MCF 10A (cell line): ENCODE results near the gene GEMIN5. TPM values are rescaled to one million over a fixed set of nuclear protein-coding genes. Genes with fewer than 3 reads are reported as not detected.

ENCODE experiments used
- BruUV-seq: library from RNA; stranded (reverse); fragments of 400-500 nt; replicated peaks from 2 replicates; lab custom pipeline; 2021; lab: Mats Ljungman, UMichigan
- CTCF ChIA-PET: fragments of 300-600 bp; sonication (Branson Sonifier 250); formaldehyde crosslinking; extraction: SDS; loops from one replicate; lab custom pipeline; 2021; ENCODE audit warnings: antibody characterized with exemption, inconsistent platforms; lab: Yijun Ruan, JAX
- POLR2A ChIA-PET: fragments of 300-600, 350-650 bp; sonication (Branson Sonifier 250); formaldehyde crosslinking; extraction: SDS; loops from one replicate; lab custom pipeline; 2020; ENCODE audit warnings: antibody characterized with exemption, inconsistent platforms; lab: Yijun Ruan, JAX
- DNase-seq: peaks from one replicate; pipeline ENCODE4 v3.0.0-alpha.2; 2018; ENCODE audit not compliant: unreplicated experiment
- H3K27ac Mint-ChIP-seq: one replicate; pipeline ENCODE4 v1.8.0; 2022; ENCODE audit warnings: mild to moderate bottlenecking, low read depth, mixed read lengths; ENCODE audit not compliant: unreplicated experiment
- H3K27me3 Mint-ChIP-seq: one replicate; pipeline ENCODE4 v1.8.0; 2022; ENCODE audit warnings: mixed read lengths; ENCODE audit not compliant: insufficient read depth, unreplicated experiment
- H3K36me3 Mint-ChIP-seq: one replicate; pipeline ENCODE4 v1.8.0; 2022; ENCODE audit warnings: mild to moderate bottlenecking, moderate library complexity, mixed read lengths; ENCODE audit not compliant: insufficient read depth, unreplicated experiment
- H3K4me1 Mint-ChIP-seq: one replicate; pipeline ENCODE4 v1.8.0; 2022; ENCODE audit warnings: mixed read lengths; ENCODE audit not compliant: insufficient read depth, unreplicated experiment
- H3K4me3 Mint-ChIP-seq: one replicate; pipeline ENCODE4 v1.8.0; 2022; ENCODE audit warnings: mild to moderate bottlenecking, moderate library complexity, mixed read lengths; ENCODE audit not compliant: unreplicated experiment
- H3K9me3 Mint-ChIP-seq: one replicate; pipeline ENCODE4 v1.8.0; 2022; ENCODE audit warnings: mixed read lengths; ENCODE audit not compliant: unreplicated experiment
- CTCF ChIP-seq: fragments of 200-600 bp; IDR thresholded peaks from one replicate; pipeline ENCODE4 v1.8.0; 2022; ENCODE audit warnings: antibody characterized with exemption, mild to moderate bottlenecking; ENCODE audit not compliant: unreplicated experiment
- intact Hi-C: fragments of 100-400 bp; cut with micrococcal nuclease; formaldehyde crosslinking; loops from 2 replicates; pipeline ENCODE4 v1.14.1; 2022
- total RNA-seq: library from RNA; stranded (reverse); gene quantifications from 2 replicates; pipeline ENCODE4 v1.2.3, GENCODE V29; 2022

The GEMIN5 gene
- total RNA-seq, 1 experiment from 2014 or later, result 34.5 TPM

GRCh38 chr5:154937186-154937717 lies 759 bp downstream of the GEMIN5 start:
- ChIA-PET POLR2A (interaction anchor here (0.5 to 2.9 kb wide), 13 partner anchors 9 to 898 kb away, joined by 3 to 28 read pairs (median 5); partner anchors contain the start of genes CNOT8, FAM114A2 and MFAP3), CTCF (interaction anchor here (0.6 to 1.2 kb wide), 5 partner anchors 9 to 1890 kb away, joined by 3 to 7 read pairs (median 3); no protein-coding TSS in a partner anchor)
- no peak for DNase-seq
- H3K36me3 Mint-ChIP-seq, result peaks cover 25% of the 10 kb centered on the region
- peak overlapping the region; percentile 90 for H3K4me3 Mint-ChIP-seq
- BruUV-seq, result no TSS peak
- no peaks in the 10 kb centered on the region for H3K9me3 Mint-ChIP-seq
- intact Hi-C loops, result no loop called here
- no peaks in the 10 kb centered on the region for H3K27me3 Mint-ChIP-seq
- TF ChIP-seq CTCF, result no peak
- peak overlapping the region; percentile 47 for H3K27ac Mint-ChIP-seq
- peaks cover 12% of the 10 kb centered on the region for H3K4me1 Mint-ChIP-seq

DNA sequence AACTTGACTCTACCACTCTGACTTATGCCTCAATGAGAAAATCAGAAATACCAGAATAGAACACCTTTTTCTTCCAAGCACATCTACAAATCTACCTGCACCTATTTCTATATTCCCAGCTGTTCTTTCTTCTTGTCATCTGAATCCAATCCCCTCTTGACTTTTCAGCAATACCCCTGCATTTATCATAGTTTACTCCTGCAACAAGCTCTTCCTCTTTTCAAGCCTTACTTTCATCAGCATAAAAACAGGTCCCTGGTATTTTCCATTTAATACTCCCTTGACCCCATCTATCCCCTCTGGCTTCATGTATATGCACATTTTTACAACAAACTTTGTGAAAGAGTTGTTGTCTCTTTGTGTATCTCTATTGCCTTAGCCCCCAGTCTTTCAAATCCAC lies 3.1 kb downstream of the GEMIN5 start:
- Mint-ChIP-seq H3K36me3 (peaks cover 49% of the 10 kb centered on the region), H3K4me3 (no peak overlapping the region), H3K27me3 (no peaks in the 10 kb centered on the region), H3K4me1 (peaks cover 9% of the 10 kb centered on the region), H3K27ac (no peak overlapping the region), H3K9me3 (no peaks in the 10 kb centered on the region)
- no TSS peak for BruUV-seq
- DNase-seq, result no peak
- no peak for TF ChIP-seq CTCF
- ChIA-PET POLR2A (interaction anchor here (0.7 to 1.8 kb wide), 2 partner anchors 13 to 464 kb away, joined by 4 read pairs; no protein-coding TSS in a partner anchor), CTCF (interaction anchor here (0.7 to 1.1 kb wide), 2 partner anchors 9 to 12 kb away, joined by 3 to 4 read pairs; no protein-coding TSS in a partner anchor)
- intact Hi-C loops, result no loop called here

DNA sequence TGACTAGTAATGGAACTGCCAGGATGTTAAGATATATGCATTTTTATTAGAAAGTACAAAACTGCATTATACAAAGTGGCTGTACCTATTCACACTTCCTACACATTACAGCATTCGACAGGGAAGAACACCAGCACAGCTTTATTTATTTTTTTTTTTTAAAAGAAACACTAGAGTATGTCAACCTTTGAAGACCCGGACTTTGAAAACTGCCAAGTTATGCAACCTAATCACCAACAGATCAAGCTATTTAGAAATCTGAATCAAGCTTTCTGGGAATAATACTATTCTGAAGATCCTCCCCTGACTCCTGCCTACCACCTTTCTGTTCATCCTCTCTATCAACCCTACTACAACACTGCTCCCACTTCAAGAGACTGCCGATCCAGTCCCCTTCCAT lies 4.5 kb downstream of the GEMIN5 start:
- intact Hi-C loops, result no loop called here
- peaks cover 62% of the 10 kb centered on the region for H3K36me3 Mint-ChIP-seq
- ChIA-PET POLR2A (interaction anchor here (1.3 to 1.8 kb wide), 4 partner anchors 9 to 75 kb away, joined by 3 to 6 read pairs (median 4); partner anchors contain the start of gene CNOT8), CTCF (interaction anchor here (0.6 to 1.3 kb wide), 2 partner anchors 21 to 73 kb away, joined by 3 read pairs; no protein-coding TSS in a partner anchor)
- H3K4me3 Mint-ChIP-seq, result no peak overlapping the region
- peaks cover 5% of the 10 kb centered on the region for H3K4me1 Mint-ChIP-seq
- no peaks in the 10 kb centered on the region for H3K27me3 Mint-ChIP-seq
- BruUV-seq, result no TSS peak
- no peak for TF ChIP-seq CTCF
- DNase-seq, result no peak
- no peak overlapping the region for H3K27ac Mint-ChIP-seq
- H3K9me3 Mint-ChIP-seq, result no peaks in the 10 kb centered on the region
